Common myeloid progenitor, CD34-positive (primary cell): Measurements from ENCODE around the gene CYP39A1.

Source experiments
- CTCF ChIA-PET: fragments of 350-600 bp; sonication (Branson Sonifier 250); formaldehyde crosslinking; loops from one replicate; lab custom pipeline; 2021; ENCODE audit warnings: antibody characterized with exemption; lab: Charles Lee
- POLR2A ChIA-PET: fragments of 350-600 bp; sonication (Branson Sonifier 250); formaldehyde crosslinking; loops from one replicate; lab custom pipeline; 2021; ENCODE audit warnings: antibody characterized with exemption; lab: Charles Lee
- DNase-seq, 3 donors: peaks; one replicate each; pipeline versions ENCODE4 v3.0.0 to v3.0.0-alpha.2; 2013
- H3K27ac ChIP-seq, 2 experiments: 1 replicate in 1 of 2; 2 replicates in 1 of 2; pipeline ENCODE4 v1.7.0; 2013; ENCODE audit warnings: inconsistent platforms in 2 of 2, low read length in 2 of 2, mild to moderate bottlenecking in 2 of 2, low read depth in 1 of 2, moderate library complexity in 1 of 2; ENCODE audit not compliant: severe bottlenecking in 2 of 2, insufficient read depth in 1 of 2, poor library complexity in 1 of 2
- H3K27me3 ChIP-seq, 5 experiments: replicated peaks in 2 of 5; 1 replicate in 3 of 5; 2 replicates in 2 of 5; pipeline versions ENCODE4 v1.6.1 to v1.7.0; 2013; ENCODE audit warnings: low read length in 4 of 5, mild to moderate bottlenecking in 2 of 5, moderate library complexity in 2 of 5, inconsistent platforms in 1 of 5; ENCODE audit not compliant: insufficient read depth in 5 of 5, control insufficient read depth in 4 of 5
- H3K36me3 ChIP-seq, 4 experiments: 1 replicate in 2 of 4; 2 replicates in 2 of 4; pipeline versions ENCODE4 v1.6.1 to v1.7.0; 2013; ENCODE audit warnings: low read length in 3 of 4, control low read depth in 1 of 4, mild to moderate bottlenecking in 1 of 4; ENCODE audit not compliant: control insufficient read depth in 4 of 4, insufficient read depth in 4 of 4
- H3K4me1 ChIP-seq, 4 experiments: 1 replicate in 3 of 4; 2 replicates in 1 of 4; pipeline versions ENCODE4 v1.6.1 to v1.7.1; 2013; ENCODE audit warnings: low read length in 3 of 4, mild to moderate bottlenecking in 3 of 4, control low read depth in 1 of 4, inconsistent platforms in 1 of 4, moderate library complexity in 1 of 4; ENCODE audit not compliant: control insufficient read depth in 4 of 4, insufficient read depth in 4 of 4; ENCODE audit errors: control extremely low read depth in 1 of 4
- H3K4me3 ChIP-seq, 7 experiments: 1 replicate in 4 of 7; 2 replicates in 3 of 7; pipeline versions ENCODE4 v1.5.1 to v1.7.0; 2013; ENCODE audit warnings: mild to moderate bottlenecking in 7 of 7, low read length in 6 of 7, moderate library complexity in 6 of 7, inconsistent platforms in 2 of 7, low read depth in 2 of 7, control low read depth in 1 of 7; ENCODE audit not compliant: insufficient read depth in 4 of 7, control insufficient read depth in 1 of 7; ENCODE audit errors: extremely low read depth in 1 of 7
- H3K9me3 ChIP-seq, 5 experiments: 1 replicate in 4 of 5; 2 replicates in 1 of 5; pipeline versions ENCODE4 v1.6.1 to v1.7.1; 2013; ENCODE audit warnings: low read length in 4 of 5, mild to moderate bottlenecking in 2 of 5, inconsistent platforms in 1 of 5, low read depth in 1 of 5, moderate library complexity in 1 of 5; ENCODE audit not compliant: control insufficient read depth in 4 of 5, insufficient read depth in 2 of 5; ENCODE audit errors: control extremely low read depth in 1 of 5
- WGBS: methylation state at CpG from one replicate; pipeline ENCODE4 v1.1.5; 2013; ENCODE audit not compliant: insufficient coverage; 5-methylcytosine and 5-hydroxymethylcytosine counted together

The CYP39A1 gene

GRCh38 chr6:46509981-46510510 is 142.6 kb downstream of the CYP39A1 start:
- DNase-seq = no peak
- Histone ChIP-seq H3K4me3 (no peak overlapping the region), H3K9me3 (no peaks in the 10 kb centered on the region), H3K27ac (no peak overlapping the region), H3K27me3 (no peaks in the 10 kb centered on the region), H3K4me1 (no peaks in the 10 kb centered on the region), H3K36me3 (no peaks in the 10 kb centered on the region)
- ChIA-PET CTCF (interaction anchor here (1.1 kb wide), 1 partner anchor 8 kb away, joined by 3 read pairs; no protein-coding TSS in a partner anchor), POLR2A (no interaction called here)
- 93% methylated on average over 3 of the region's 4 CpGs for WGBS

GRCh38 chr6:46509063-46509462 is 143.6 kb downstream of the CYP39A1 start:
- no peaks in the 10 kb centered on the region for H3K27me3 ChIP-seq
- 100% methylated on average over 2 of the region's 4 CpGs for WGBS
- no peak for DNase-seq
- H3K36me3 ChIP-seq = no peaks in the 10 kb centered on the region
- POLR2A ChIA-PET = no interaction called here
- no peak overlapping the region for H3K4me3 ChIP-seq
- CTCF ChIA-PET = no interaction called here
- no peaks in the 10 kb centered on the region for H3K4me1 ChIP-seq
- no peaks in the 10 kb centered on the region for H3K9me3 ChIP-seq
- no peak overlapping the region for H3K27ac ChIP-seq

GRCh38 chr6:46507426-46507825 is 145.2 kb downstream of the CYP39A1 start:
- CTCF ChIA-PET = no interaction called here
- Histone ChIP-seq H3K27me3 (no peaks in the 10 kb centered on the region), H3K4me1 (no peaks in the 10 kb centered on the region), H3K4me3 (no peak overlapping the region), H3K36me3 (no peaks in the 10 kb centered on the region), H3K27ac (no peak overlapping the region), H3K9me3 (no peaks in the 10 kb centered on the region)
- POLR2A ChIA-PET = no interaction called here
- no peak for DNase-seq

GRCh38 chr6:46505693-46506512 is 146.7 kb downstream of the CYP39A1 start:
- H3K27me3 ChIP-seq = no peaks in the 10 kb centered on the region
- no peaks in the 10 kb centered on the region for H3K4me1 ChIP-seq
- ChIA-PET POLR2A (no interaction called here), CTCF (no interaction called here)
- H3K36me3 ChIP-seq = no peaks in the 10 kb centered on the region
- no peaks in the 10 kb centered on the region for H3K9me3 ChIP-seq
- H3K4me3 ChIP-seq = no peak overlapping the region
- H3K27ac ChIP-seq = no peak overlapping the region
- 100% methylated on average over 3 of the region's 7 CpGs for WGBS
- no peak for DNase-seq

- CTCF ChIA-PET = no interaction called here
- DNase-seq = no peak
- Histone ChIP-seq H3K36me3 (no peaks in the 10 kb centered on the region), H3K4me1 (no peaks in the 10 kb centered on the region), H3K27me3 (no peaks in the 10 kb centered on the region), H3K4me3 (no peak overlapping the region), H3K27ac (no peak overlapping the region), H3K9me3 (no peaks in the 10 kb centered on the region)
- POLR2A ChIA-PET = no interaction called here
Observed at GRCh38 chr6:46504242-46504641, 148.4 kb downstream of the CYP39A1 start.

GRCh38 chr6:46502486-46503119 is 150.0 kb downstream of the CYP39A1 start:
- ChIA-PET POLR2A (no interaction called here), CTCF (interaction anchor here (1.2 to 2.3 kb wide), 2 partner anchors 9 to 52 kb away, joined by 3 to 9 read pairs; no protein-coding TSS in a partner anchor)
- no CpG with 5 or more reads among the region's 2 CpGs for WGBS

More at GRCh38 chr6:46502486-46503119, 150.0 kb downstream of the CYP39A1 start:
- H3K9me3 ChIP-seq = no peaks in the 10 kb centered on the region
- H3K36me3 ChIP-seq = no peaks in the 10 kb centered on the region
- H3K4me1 ChIP-seq = no peaks in the 10 kb centered on the region
- H3K4me3 ChIP-seq = no peak overlapping the region
- no peaks in the 10 kb centered on the region for H3K27me3 ChIP-seq
- no peak overlapping the region for H3K27ac ChIP-seq
- no peak for DNase-seq
